H1 (cell line): Measurements from ENCODE around the gene PKDREJ. TPM values are rescaled to one million over a fixed set of nuclear protein-coding genes. Genes with fewer than 3 reads are reported as not detected.

ENCODE experiments used
- CTCF ChIA-PET: fragments of 300-600 bp; sonication (Branson Sonifier 250); formaldehyde crosslinking; loops from one replicate; lab custom pipeline; 2021; ENCODE audit not compliant: partially characterized antibody; lab: Charles Lee
- POLR2A ChIA-PET: fragments of 300-600 bp; sonication (Branson Sonifier 250); formaldehyde crosslinking; loops from one replicate; lab custom pipeline; 2021; ENCODE audit warnings: inconsistent platforms; ENCODE audit not compliant: partially characterized antibody; lab: Charles Lee
- DNase-seq, 2 experiments: peaks; one replicate each; pipeline versions ENCODE4 v3.0.0 to v3.0.0-alpha.2; 2010 to 2022; ENCODE audit warnings: low spot score in 2 of 2, low read depth in 1 of 2, mixed read lengths in 1 of 2
- FAIRE-seq: peaks from 2 replicates; lab custom pipeline; 2011; peaks lifted over from hg19 to GRCh38; lab: Jason Lieb, UNC
- H2AFZ ChIP-seq: 2 replicates; pipeline ENCODE4 v1.8.1; 2012; ENCODE audit warnings: low read length, inconsistent platforms
- H2AK5ac ChIP-seq: 2 replicates; pipeline ENCODE4 v1.6.1; 2013; ENCODE audit warnings: low read depth, low read length
- H2BK120ac ChIP-seq: replicated peaks from 2 replicates; pipeline ENCODE3; 2013; ENCODE audit warnings: low read depth, low read length, inconsistent platforms
- H2BK12ac ChIP-seq: 2 replicates; pipeline ENCODE4 v1.6.1; 2013; ENCODE audit warnings: low read depth, low read length
- H2BK15ac ChIP-seq: 2 replicates; pipeline ENCODE4 v1.6.1; 2013; ENCODE audit warnings: low read length
- H2BK20ac ChIP-seq: 2 replicates; pipeline ENCODE4 v1.6.1; 2013; ENCODE audit warnings: low read length
- H2BK5ac ChIP-seq: 2 replicates; pipeline ENCODE4 v1.6.1; 2013; ENCODE audit warnings: low read depth, low read length
- H3K14ac ChIP-seq: 2 replicates; pipeline ENCODE4 v1.6.1; 2013; ENCODE audit warnings: inconsistent platforms; ENCODE audit not compliant: insufficient read length
- H3K18ac ChIP-seq: 2 replicates; pipeline ENCODE4 v1.6.1; 2013; ENCODE audit warnings: low read length; ENCODE audit errors: extremely low read depth
- H3K23ac ChIP-seq: 2 replicates; pipeline ENCODE4 v1.6.1; 2013; ENCODE audit warnings: inconsistent platforms; ENCODE audit not compliant: insufficient read length
- H3K23me2 ChIP-seq: 2 replicates; pipeline ENCODE4 v1.6.1; 2013; ENCODE audit warnings: low read depth, low read length
- H3K27ac ChIP-seq: 2 replicates; pipeline ENCODE4 v1.6.1; 2011; ENCODE audit warnings: low read depth, low read length, inconsistent platforms
- H3K27me3 ChIP-seq, 4 experiments: replicated peaks in 1 of 4; 1 replicate in 1 of 4; 2 replicates in 3 of 4; pipeline versions ENCODE4 v1.6.1 to v1.8.1; 2011 to 2013; ENCODE audit warnings: low read length in 3 of 4, mild to moderate bottlenecking in 3 of 4, inconsistent platforms in 2 of 4, mixed read lengths in 2 of 4, moderate library complexity in 1 of 4; ENCODE audit not compliant: control insufficient read depth in 3 of 4, insufficient read depth in 3 of 4; ENCODE audit errors: extremely low read depth in 1 of 4
- H3K36me3 ChIP-seq, 4 experiments: 2 replicates each; pipeline versions ENCODE4 v1.6.1 to v1.8.1; 2011 to 2013; ENCODE audit warnings: mild to moderate bottlenecking in 4 of 4, low read length in 3 of 4, moderate library complexity in 2 of 4, control low read depth in 1 of 4, inconsistent platforms in 1 of 4; ENCODE audit not compliant: insufficient read depth in 4 of 4, control insufficient read depth in 2 of 4
- H3K4ac ChIP-seq: replicated peaks from 2 replicates; pipeline ENCODE3; 2013; ENCODE audit warnings: low read length, low read depth, mixed read lengths, inconsistent platforms; ENCODE audit not compliant: insufficient read length
- H3K4me1 ChIP-seq, 4 experiments: replicated peaks in 1 of 4; 1 replicate in 1 of 4; 2 replicates in 3 of 4; pipeline versions ENCODE4 v1.6.1 to v1.8.1; 2011 to 2013; ENCODE audit warnings: low read length in 3 of 4, inconsistent platforms in 2 of 4, mixed read lengths in 1 of 4; ENCODE audit not compliant: insufficient read depth in 4 of 4, control insufficient read depth in 3 of 4
- H3K4me2 ChIP-seq, 2 experiments: 2 replicates each; pipeline versions ENCODE4 v1.6.1 to v1.8.1; 2011 to 2013; ENCODE audit warnings: low read depth in 2 of 2, low read length in 2 of 2, control low read depth in 1 of 2, inconsistent platforms in 1 of 2, mild to moderate bottlenecking in 1 of 2; ENCODE audit not compliant: insufficient read depth in 1 of 2
- H3K4me3 ChIP-seq, 4 experiments: fragments of 200-600, 300-600 bp in 1 of 4; sonication (generic), shearing (Covaris generic), sonication (Bioruptor Twin) in 1 of 4; 2 replicates each; pipeline versions ENCODE4 v1.5.1 to v1.8.1; 2011 to 2016; ENCODE audit warnings: low read length in 4 of 4, low read depth in 3 of 4, control low read depth in 2 of 4, inconsistent platforms in 2 of 4, mild to moderate bottlenecking in 2 of 4, mixed read lengths in 1 of 4, moderate library complexity in 1 of 4; ENCODE audit not compliant: insufficient read depth in 2 of 4; ENCODE audit errors: extremely low read depth in 1 of 4
- H3K56ac ChIP-seq: replicated peaks from 2 replicates; pipeline ENCODE3; 2013; ENCODE audit warnings: low read depth, mild to moderate bottlenecking, mixed read lengths, low read length, inconsistent platforms; ENCODE audit not compliant: insufficient read length
- H3K79me1 ChIP-seq: 2 replicates; pipeline ENCODE4 v1.6.1; 2013; ENCODE audit warnings: low read depth, low read length, control low read depth
- H3K79me2 ChIP-seq, 2 experiments: 2 replicates each; pipeline versions ENCODE4 v1.6.1 to v1.8.1; 2012 to 2013; ENCODE audit warnings: low read length in 2 of 2, mild to moderate bottlenecking in 2 of 2, inconsistent platforms in 1 of 2; ENCODE audit not compliant: insufficient read depth in 2 of 2, control insufficient read depth in 1 of 2
- H3K9ac ChIP-seq, 4 experiments: replicated peaks in 1 of 4; 1 replicate in 1 of 4; 2 replicates in 3 of 4; pipeline versions ENCODE4 v1.6.1 to v1.8.1; 2011 to 2013; ENCODE audit warnings: low read depth in 3 of 4, low read length in 3 of 4, control low read depth in 2 of 4, mild to moderate bottlenecking in 2 of 4, moderate library complexity in 2 of 4, inconsistent platforms in 1 of 4; ENCODE audit errors: extremely low read depth in 1 of 4
- H3K9me3 ChIP-seq, 2 experiments: 2 replicates each; pipeline versions ENCODE4 v1.6.1 to v1.8.1; 2012 to 2013; ENCODE audit warnings: mild to moderate bottlenecking in 2 of 2, moderate library complexity in 2 of 2, control low read depth in 1 of 2, inconsistent platforms in 1 of 2, low read depth in 1 of 2, low read length in 1 of 2, mixed read lengths in 1 of 2; ENCODE audit not compliant: insufficient read depth in 2 of 2
- H4K20me1 ChIP-seq, 2 experiments: replicated peaks in 1 of 2; 2 replicates each; pipeline versions ENCODE3 to v1.8.1; 2011 to 2013; ENCODE audit warnings: inconsistent platforms in 2 of 2, low read length in 2 of 2, mild to moderate bottlenecking in 1 of 2; ENCODE audit not compliant: insufficient read depth in 2 of 2, control insufficient read depth in 1 of 2
- H4K5ac ChIP-seq: 2 replicates; pipeline ENCODE4 v1.6.1; 2013; ENCODE audit warnings: low read length, low read depth, mixed read lengths, inconsistent platforms; ENCODE audit not compliant: insufficient read length
- H4K8ac ChIP-seq: 2 replicates; pipeline ENCODE4 v1.8.0; 2013; ENCODE audit warnings: mild to moderate bottlenecking, moderate library complexity, low read length, inconsistent platforms; ENCODE audit not compliant: insufficient read depth; ENCODE audit errors: extremely low read depth
- H4K91ac ChIP-seq: replicated peaks from 2 replicates; pipeline ENCODE3; 2013; ENCODE audit warnings: low read length, mixed read lengths, inconsistent platforms; ENCODE audit not compliant: insufficient read length
- BCL11A ChIP-seq, 2 experiments: IDR thresholded peaks; one replicate each; pipeline ENCODE4 v1.6.1; 2011; ENCODE audit warnings: low read depth in 2 of 2, low read length in 2 of 2, mild to moderate bottlenecking in 2 of 2
- CEBPB ChIP-seq: IDR thresholded peaks from 2 replicates; pipeline ENCODE4 v1.6.1; 2012; ENCODE audit warnings: low read depth, low read length
- EP300 ChIP-seq, 2 experiments: IDR thresholded peaks; 1 replicate in 1 of 2; 2 replicates in 1 of 2; pipeline ENCODE4 v1.6.1; 2011 to 2012; ENCODE audit warnings: low read depth in 2 of 2, low read length in 2 of 2, mild to moderate bottlenecking in 2 of 2, borderline replicate concordance in 1 of 2, inconsistent platforms in 1 of 2, moderate library complexity in 1 of 2
- FOSL1 ChIP-seq: IDR thresholded peaks from 2 replicates; pipeline ENCODE4 v1.6.1; 2011; ENCODE audit warnings: mild to moderate bottlenecking, low read depth, low read length, moderate library complexity; ENCODE audit not compliant: insufficient read depth
- HDAC2 ChIP-seq, 2 experiments: fragments of 300-600 bp in 1 of 2; sonication (generic) in 1 of 2; IDR thresholded peaks; 2 replicates each; pipeline ENCODE4 v1.6.1; 2011 to 2012; ENCODE audit warnings: low read depth in 2 of 2, low read length in 2 of 2, mild to moderate bottlenecking in 2 of 2, moderate library complexity in 2 of 2, borderline replicate concordance in 1 of 2, inconsistent platforms in 1 of 2
- SUZ12 ChIP-seq: fragments of 200-600 bp; sonication (generic); IDR thresholded peaks from 2 replicates; pipeline ENCODE4 v1.6.1; 2012; ENCODE audit warnings: mild to moderate bottlenecking, inconsistent platforms, low read length, moderate library complexity, mixed read lengths
- WGBS, 2 experiments: shearing (Covaris generic) in 1 of 2; methylation state at CpG; one replicate each; pipeline versions ENCODE4 v1.1.6 to v1.1.7; 2013 to 2015; ENCODE audit warnings: low lambda C conversion rate in 2 of 2, mixed read lengths in 2 of 2, inconsistent platforms in 1 of 2, low coverage in 1 of 2, missing lambda C conversion rate in 1 of 2; ENCODE audit not compliant: insufficient replicate concordance in 2 of 2, insufficient coverage in 1 of 2, insufficient read length in 1 of 2; ENCODE audit errors: extremely low coverage in 1 of 2, missing lambda C conversion rate in 1 of 2; 5-methylcytosine and 5-hydroxymethylcytosine counted together
- polyA plus RNA-seq, 7 experiments: library from polyadenylated mRNA; depleted of rRNA in 3 of 7; stranded (reverse) in 5 of 7; unstranded in 2 of 7; fragments of >200 nt in 5 of 7; fragments of 200-250 nt in 2 of 7; gene quantifications; 1 replicate in 5 of 7; 2 replicates in 1 of 7; 4 replicates in 1 of 7; pipeline versions ENCODE4 v1.2.1 to v1.2.3, GENCODE V29; 2011 to 2013; ENCODE audit warnings: missing spikeins in 2 of 7, mixed read lengths in 2 of 7
- total RNA-seq: library from RNA; stranded (reverse); fragmentation: NEBNext Ultra II Directional; extraction: Animal tissue kit (Norgen Biotek cat#: 25700); gene quantifications from 2 replicates; pipeline ENCODE4 v1.2.1, GENCODE V29; 2021
- TF ChIP-seq, protein P1 (sequence below): IDR thresholded peaks from 2 replicates; pipeline ENCODE4 v1.6.1; 2012; ENCODE audit warnings: inconsistent platforms
- TF ChIP-seq, protein P2 (sequence below): IDR thresholded peaks from 2 replicates; pipeline ENCODE4 v1.6.1; 2011; ENCODE audit warnings: low read depth, mild to moderate bottlenecking, low read length; ENCODE audit not compliant: insufficient read depth

Gene PKDREJ
- total and polyA plus RNA-seq, 2 of the 8 experiments (the other 6 are each of a cell fraction or from before 2014, with no cell fraction given), result 0.02 to 0.04 TPM

DNA sequence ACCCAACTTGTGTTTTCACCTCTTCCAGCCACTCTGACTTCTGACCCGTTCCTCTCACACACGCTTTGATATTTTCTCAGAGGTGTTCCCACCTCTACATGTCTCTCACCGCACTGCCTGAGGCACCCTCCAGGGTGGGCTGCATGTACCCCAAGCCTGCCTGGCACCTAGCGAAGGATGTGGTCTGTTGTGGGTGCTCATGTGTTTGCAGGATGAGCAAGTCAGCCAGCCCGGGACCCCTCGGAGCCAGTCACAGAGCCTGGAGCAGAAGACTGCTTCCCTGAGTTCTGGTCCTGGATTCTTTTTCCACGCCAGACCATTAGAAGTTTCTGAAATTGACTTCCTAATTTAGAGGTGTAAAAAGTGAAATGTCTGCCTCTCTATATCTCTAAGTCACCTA lies 37.3 kb upstream of the PKDREJ start:
- no peak overlapping the region for H4K5ac ChIP-seq
- peaks cover 3 to 24% of the 10 kb centered on the region in 2 experiments; a peak in 3 of 4 replicates for H3K79me2 ChIP-seq
- H2BK15ac ChIP-seq, result no peak overlapping the region
- no peaks in the 10 kb centered on the region for H3K9me3 ChIP-seq
- 97% methylated on average over 7 of the region's 7 CpGs; no CpG with 5 or more reads in 1 of the 2 experiments for whole genome bisulfite sequencing, 2 experiments
- no peak overlapping the region for H3K14ac ChIP-seq
- H3K18ac ChIP-seq, result no peak overlapping the region
- no peak overlapping the region for H3K56ac ChIP-seq
- no peak overlapping the region for H3K9ac ChIP-seq
- peaks cover 8 to 27% (median 17%) of the 10 kb centered on the region in 4 experiments; a peak in 7 of 8 replicates for H3K36me3 ChIP-seq
- no peak overlapping the region for H4K8ac ChIP-seq
- H3K27ac ChIP-seq, result no peak overlapping the region
- H2AK5ac ChIP-seq, result no peak overlapping the region
- H2BK20ac ChIP-seq, result no peak overlapping the region
- H3K79me1 ChIP-seq, result peaks cover 6% of the 10 kb centered on the region
- H3K4me2 ChIP-seq, result no peak overlapping the region
- POLR2A ChIA-PET, result no interaction called here
- H2BK120ac ChIP-seq, result no peak overlapping the region
- no peak overlapping the region for H2BK12ac ChIP-seq
- H3K4me1 ChIP-seq, result peaks cover 4 to 9% (median 5%) of the 10 kb centered on the region in 4 experiments; a peak in 4 of 7 replicates
- CTCF ChIA-PET, result interaction anchor here (0.6 to 0.7 kb wide), 3 partner anchors 54 to 1636 kb away, joined by 3 read pairs; no protein-coding TSS in a partner anchor
- no peaks in the 10 kb centered on the region for H3K27me3 ChIP-seq
- H4K91ac ChIP-seq, result no peak overlapping the region
- no peak overlapping the region for H3K4me3 ChIP-seq
- H3K23ac ChIP-seq, result no peak overlapping the region
- DNase-seq (no peak), FAIRE-seq (no peak)
- no peak overlapping the region for H2BK5ac ChIP-seq
- peaks cover 4 to 6% of the 10 kb centered on the region in 2 experiments for H4K20me1 ChIP-seq
- no peak overlapping the region for H2AFZ ChIP-seq
- H3K4ac ChIP-seq, result no peak overlapping the region
- peaks cover 14% of the 10 kb centered on the region for H3K23me2 ChIP-seq
- TF ChIP-seq BCL11A (IDR thresholded peaks at IDR 0.05; ENCODE audit: low read depth in 2 of 2, low read length in 2 of 2) (no peak), EP300 (IDR thresholded peaks at IDR 0.05; ENCODE audit: borderline replicate concordance in 1 of 2, low read depth in 2 of 2, low read length in 2 of 2) (no peak), HDAC2 (IDR thresholded peaks at IDR 0.05; ENCODE audit: borderline replicate concordance in 1 of 2, low read depth in 2 of 2, low read length in 2 of 2) (no peak), FOSL1 (no peak), SUZ12 (no peak), CEBPB (no peak)
- TF ChIP-seq, protein P1, sequence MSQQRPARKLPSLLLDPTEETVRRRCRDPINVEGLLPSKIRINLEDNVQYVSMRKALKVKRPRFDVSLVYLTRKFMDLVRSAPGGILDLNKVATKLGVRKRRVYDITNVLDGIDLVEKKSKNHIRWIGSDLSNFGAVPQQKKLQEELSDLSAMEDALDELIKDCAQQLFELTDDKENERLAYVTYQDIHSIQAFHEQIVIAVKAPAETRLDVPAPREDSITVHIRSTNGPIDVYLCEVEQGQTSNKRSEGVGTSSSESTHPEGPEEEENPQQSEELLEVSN, result no peak
- TF ChIP-seq, protein P2, sequence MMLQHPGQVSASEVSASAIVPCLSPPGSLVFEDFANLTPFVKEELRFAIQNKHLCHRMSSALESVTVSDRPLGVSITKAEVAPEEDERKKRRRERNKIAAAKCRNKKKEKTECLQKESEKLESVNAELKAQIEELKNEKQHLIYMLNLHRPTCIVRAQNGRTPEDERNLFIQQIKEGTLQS, result no peak
